GM21825 (cell line): Measurements from ENCODE around the gene SPIC.
"Not testable (repeated sequence)": the region's sequence is repeated elsewhere in the genome, so short reads cannot be mapped to it uniquely, and the experiment has no call there.

ENCODE experiments used
- ATAC-seq: cut with Tn5 transposase; IDR thresholded peaks from one replicate; pipeline ENCODE4 v1.9.1; 2021; ENCODE audit warnings: mild to moderate bottlenecking, moderate library complexity; ENCODE audit not compliant: unreplicated experiment

Gene SPIC

GRCh38 chr12:101474711-101475386, at the start of gene SPIC:
Gene SPIC, plus strand, starts transcription at chr12:101475336. Its CDS starts 1,569 bp downstream, at chr12:101476905.
- ATAC-seq = no peak

- no peak for ATAC-seq
Measured at GRCh38 chr12:101430456-101430855, 44.7 kb upstream of the SPIC start.

GRCh38 chr12:101436136-101436535, 39.0 kb upstream of the SPIC start:
- ATAC-seq = no peak

GRCh38 chr12:101439236-101439635, 35.9 kb upstream of the SPIC start:
- no peak for ATAC-seq

- no peak for ATAC-seq
Measured at GRCh38 chr12:101441461-101442224, 33.5 kb upstream of the SPIC start.

GRCh38 chr12:101455685-101456084, 19.5 kb upstream of the SPIC start:
- no peak for ATAC-seq

GRCh38 chr12:101459642-101460346, 15.3 kb upstream of the SPIC start:
- ATAC-seq = no peak

GRCh38 chr12:101468948-101469347, 6.2 kb upstream of the SPIC start:
- ATAC-seq = no peak

GRCh38 chr12:101470939-101471338, 4.2 kb upstream of the SPIC start:
- no peak for ATAC-seq

- ATAC-seq = not testable (repeated sequence)
Measured at GRCh38 chr12:101471878-101472277, 3.3 kb upstream of the SPIC start.

GRCh38 chr12:101474248-101474647, 888 bp upstream of the SPIC start:
- ATAC-seq = no peak

- no peak for ATAC-seq
Measured at GRCh38 chr12:101475751-101476305, 692 bp downstream of the SPIC start.

GRCh38 chr12:101480849-101481248, 5.7 kb downstream of the SPIC start:
- no peak for ATAC-seq

GRCh38 chr12:101485021-101485420, 9.9 kb downstream of the SPIC start:
- ATAC-seq = no peak

GRCh38 chr12:101488469-101488868, 13.3 kb downstream of the SPIC start:
- ATAC-seq = no peak

- ATAC-seq = no peak
Measured at GRCh38 chr12:101490286-101490920, 15.3 kb downstream of the SPIC start.

- ATAC-seq = no peak
Measured at GRCh38 chr12:101491329-101491728, 16.2 kb downstream of the SPIC start.

GRCh38 chr12:101493556-101493955, 18.4 kb downstream of the SPIC start:
- no peak for ATAC-seq

GRCh38 chr12:101498252-101498651, 23.1 kb downstream of the SPIC start:
- peak; percentile 54 for ATAC-seq

GRCh38 chr12:101501410-101501995, 26.4 kb downstream of the SPIC start:
- no peak for ATAC-seq

- ATAC-seq = no peak
Measured at GRCh38 chr12:101521136-101521535, 46.0 kb downstream of the SPIC start.
